ENCODE results near the gene PRAC2. TPM values are rescaled to one million over a fixed set of nuclear protein-coding genes. Genes with fewer than 3 reads are reported as not detected.

The PRAC2 gene
- total RNA-seq, 1 experiment from 2014 or later: not detected

GRCh38 chr17:48722201-48722907 is 631 bp upstream of the PRAC2 start, which contains the start of gene PRAC1:
PRAC1 (minus strand) TSS chr17:48722518; CDS start chr17:48722392, 126 bp downstream.
- DNase-seq (ENCODE audit: low read depth, low spot score) (no peak), ATAC-seq (no peak)
- Histone ChIP-seq H3K27me3 (ENCODE audit: control insufficient read depth, insufficient read depth, low read length) (no peaks in the 10 kb centered on the region), H3K4me3 (ENCODE audit: low read depth in 2 of 2, low read length in 2 of 2) (no peak within 1 kb of the TSS), H3K4me1 (ENCODE audit: control insufficient read depth, insufficient read depth, low read length) (no peaks in the 10 kb centered on the region; the same call in 1 of the 2 replicates), H3K36me3 (ENCODE audit: control insufficient read depth, insufficient read depth, low read length) (no peaks in the 10 kb centered on the region), H3K27ac (ENCODE audit: low read length) (no peak within 1 kb of the TSS), H3K9me3 (ENCODE audit: control insufficient read depth, insufficient read depth, low read depth, low read length) (no peaks in the 10 kb centered on the region)
- BruUV-seq (replicated peaks): no TSS peak
- intact Hi-C loops (cut with micrococcal nuclease; ENCODE audit: unreplicated experiment): loop anchor here (5.0 kb wide), 1 partner anchor 45 kb away; no protein-coding TSS in a partner anchor
- TF ChIP-seq POLR2AphosphoS5 (IDR thresholded peaks at IDR 0.05; ENCODE audit: low read depth, low read length) (no peak), TCF7L2 (IDR thresholded peaks at IDR 0.05; ENCODE audit: low read depth, low read length) (no peak), CTCF (IDR thresholded peaks at IDR 0.05) (no peak), REST (IDR thresholded peaks at IDR 0.05; ENCODE audit: insufficient read depth in 1 of 2, low read depth in 2 of 2, low read length in 1 of 2) (no peak), SIN3A (IDR thresholded peaks at IDR 0.05; ENCODE audit: borderline replicate concordance, insufficient read depth, low read depth, low read length) (no peak)
- in situ Hi-C loops (cut with HindIII; ENCODE audit: low pct_unique_long_range_greater_than_20kb, low sequenced_read_pairs): no loop called here
- ChIA-PET POLR2A (no interaction called here), CTCF (interaction anchor here (1.0 kb wide), 1 partner anchor 9 kb away, joined by 3 read pairs; no protein-coding TSS in a partner anchor)

GRCh38 chr17:48723423-48724250 is 652 bp downstream of the PRAC2 start:
- H3K4me1 ChIP-seq (ENCODE audit: control insufficient read depth, insufficient read depth, low read length): peaks cover 3% of the 10 kb centered on the region; the same call in 1 of the 2 replicates
- no peak for DNase-seq (ENCODE audit: low read depth, low spot score)
- ChIA-PET POLR2A (no interaction called here), CTCF (interaction anchor here (0.6 to 4.6 kb wide), 23 partner anchors 8 to 312 kb away, joined by 3 to 98 read pairs (median 4); no protein-coding TSS in a partner anchor)
- no peak for ATAC-seq
- H3K27ac ChIP-seq (ENCODE audit: low read length): no peak overlapping the region
- intact Hi-C loops (cut with micrococcal nuclease; ENCODE audit: unreplicated experiment) (loop anchor here (1.0 to 5.0 kb wide), 2 partner anchors 46 to 68 kb away; no protein-coding TSS in a partner anchor), in situ Hi-C loops (cut with HindIII; ENCODE audit: low pct_unique_long_range_greater_than_20kb, low sequenced_read_pairs) (no loop called here)
- no peaks in the 10 kb centered on the region for H3K36me3 ChIP-seq (ENCODE audit: control insufficient read depth, insufficient read depth, low read length)
- no peak overlapping the region for H3K4me3 ChIP-seq (ENCODE audit: low read depth in 2 of 2, low read length in 2 of 2)
- TF ChIP-seq REST (IDR thresholded peaks at IDR 0.05; ENCODE audit: insufficient read depth in 1 of 2, low read depth in 2 of 2, low read length in 1 of 2) (no peak), POLR2AphosphoS5 (IDR thresholded peaks at IDR 0.05; ENCODE audit: low read depth, low read length) (no peak), SIN3A (IDR thresholded peaks at IDR 0.05; ENCODE audit: borderline replicate concordance, insufficient read depth, low read depth, low read length) (no peak), CTCF (IDR thresholded peaks at IDR 0.05) (no peak), TCF7L2 (IDR thresholded peaks at IDR 0.05; ENCODE audit: low read depth, low read length) (no peak)
- no TSS peak for BruUV-seq (replicated peaks)
- no peaks in the 10 kb centered on the region for H3K9me3 ChIP-seq (ENCODE audit: control insufficient read depth, insufficient read depth, low read depth, low read length)
- no peaks in the 10 kb centered on the region for H3K27me3 ChIP-seq (ENCODE audit: control insufficient read depth, insufficient read depth, low read length)
